Activated naive CD8-positive, alpha-beta T cell treated with anti-CD3 and anti-CD28 coated beads for 36 hours (primary cell): ENCODE data around the gene SPZ1. TPM values are rescaled to one million over a fixed set of nuclear protein-coding genes. Genes with fewer than 3 reads are reported as not detected.

Source experiments
- DNase-seq: peaks from one replicate; pipeline ENCODE4 v3.0.0; 2021
- H3K27ac Mint-ChIP-seq: one replicate; pipeline ENCODE4 v1.8.0; 2022; ENCODE audit warnings: mild to moderate bottlenecking, moderate library complexity, mixed read lengths
- H3K27me3 Mint-ChIP-seq: one replicate; pipeline ENCODE4 v1.8.0; 2022; ENCODE audit warnings: mild to moderate bottlenecking, mixed read lengths
- H3K36me3 Mint-ChIP-seq: one replicate; pipeline ENCODE4 v1.8.0; 2021; ENCODE audit warnings: mild to moderate bottlenecking, mixed read lengths
- H3K4me1 Mint-ChIP-seq: one replicate; pipeline ENCODE4 v1.8.0; 2021; ENCODE audit warnings: mixed read lengths
- H3K4me3 Mint-ChIP-seq: one replicate; pipeline ENCODE4 v1.8.0; 2022; ENCODE audit warnings: mild to moderate bottlenecking, moderate library complexity, mixed read lengths
- H3K9me3 Mint-ChIP-seq: one replicate; pipeline ENCODE4 v1.8.0; 2022; ENCODE audit warnings: mixed read lengths
- total RNA-seq, 2 experiments: library from RNA; stranded (reverse); gene quantifications; one replicate each; pipeline ENCODE4 v1.2.3, GENCODE V29; 2021

The SPZ1 gene
- total RNA-seq, 2 experiments from 2014 or later: not detected

DNA sequence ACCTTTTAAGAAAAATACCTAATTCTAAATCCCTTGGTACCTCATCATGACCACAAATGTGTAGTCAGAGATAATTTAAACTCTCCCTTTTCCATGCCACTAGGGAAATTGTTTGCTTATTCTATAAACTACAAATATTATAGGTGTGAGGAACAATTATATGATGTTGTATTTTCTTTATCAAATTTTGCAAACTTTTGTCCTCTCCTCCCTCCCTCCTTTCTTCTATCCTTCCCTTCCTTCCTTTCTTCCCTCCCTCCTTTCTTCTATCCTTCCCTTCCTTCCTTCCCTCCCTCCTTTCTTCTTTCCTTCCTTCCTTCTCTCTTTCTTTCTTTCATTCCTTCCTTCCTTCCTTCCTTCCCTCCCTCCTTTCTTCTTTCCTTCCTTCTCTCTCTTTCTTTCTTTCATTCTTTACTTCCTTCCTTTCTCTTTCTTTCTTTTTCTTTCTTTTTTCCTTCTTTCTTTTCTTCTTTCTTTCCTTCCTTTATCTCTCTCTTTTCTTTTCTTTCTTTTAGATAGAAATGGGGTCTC lies 41.2 kb downstream of the SPZ1 start:
- Mint-ChIP-seq H3K27me3 (no peaks in the 10 kb centered on the region), H3K4me1 (no peaks in the 10 kb centered on the region), H3K4me3 (no peak overlapping the region), H3K27ac (no peak overlapping the region), H3K9me3 (no peaks in the 10 kb centered on the region), H3K36me3 (no peaks in the 10 kb centered on the region)
- DNase-seq: no peak

DNA sequence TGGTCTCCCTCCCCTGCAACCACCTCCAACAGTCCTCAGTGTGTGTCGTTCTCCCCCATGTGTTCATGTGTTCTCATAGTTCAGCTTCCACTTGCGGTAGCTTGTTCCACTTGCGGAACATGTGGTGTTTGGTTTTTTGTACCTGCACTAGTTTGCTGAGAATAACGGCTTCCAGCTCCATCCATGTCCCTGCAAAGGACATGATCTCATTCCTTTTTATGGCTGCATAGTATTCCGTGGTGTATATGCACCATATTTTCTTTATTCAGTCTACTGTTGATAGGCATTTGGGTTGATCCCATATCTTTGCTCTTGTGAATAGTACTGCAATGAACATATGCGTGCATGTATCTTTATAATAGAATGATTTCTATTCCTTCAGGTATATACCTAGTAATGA lies 45.1 kb downstream of the SPZ1 start:
- DNase-seq: no peak
- no peaks in the 10 kb centered on the region for H3K27me3 Mint-ChIP-seq
- no peak overlapping the region for H3K4me3 Mint-ChIP-seq

DNA sequence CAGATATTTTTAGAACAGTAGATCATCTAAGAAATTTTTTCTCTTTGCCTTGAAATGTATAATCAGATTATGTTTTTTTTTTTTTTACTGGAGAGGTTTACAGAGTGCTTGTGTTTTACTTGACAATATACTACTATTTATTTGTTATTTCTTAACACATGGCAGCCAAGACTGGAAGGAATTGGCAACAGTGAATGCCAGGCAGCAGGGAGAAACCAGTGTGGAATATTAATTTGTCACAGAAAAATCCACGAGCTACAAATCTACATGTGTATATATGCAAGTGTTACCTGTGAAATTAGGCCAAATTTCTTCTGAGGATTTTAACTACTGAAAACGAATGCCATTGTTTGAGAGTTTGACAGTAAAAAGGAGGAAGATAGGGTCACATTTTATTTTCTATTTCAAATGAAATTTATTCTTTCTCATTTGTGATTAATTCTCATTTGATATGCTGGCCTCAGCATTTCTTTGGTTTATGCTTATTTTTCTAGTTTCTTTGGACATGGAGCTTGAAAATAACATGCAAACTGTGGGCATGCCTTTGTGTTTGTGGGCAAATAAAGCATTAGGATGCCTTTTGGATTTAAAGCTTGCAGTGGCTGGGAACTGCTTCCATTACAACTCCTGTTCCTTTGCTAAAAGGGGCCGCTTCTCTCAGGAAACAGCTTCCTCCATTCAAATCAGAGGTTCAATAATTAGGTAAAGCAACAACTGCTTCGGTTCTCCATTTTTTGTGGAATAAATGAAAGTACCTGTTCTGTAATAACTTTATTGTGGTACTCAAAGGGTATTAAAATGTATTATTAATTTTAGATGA lies 49.1 kb downstream of the SPZ1 start:
- no peaks in the 10 kb centered on the region for H3K9me3 Mint-ChIP-seq
- H3K36me3 Mint-ChIP-seq: no peaks in the 10 kb centered on the region
- H3K27me3 Mint-ChIP-seq: peaks cover 13% of the 10 kb centered on the region
- no peak overlapping the region for H3K4me3 Mint-ChIP-seq
- H3K4me1 Mint-ChIP-seq: no peaks in the 10 kb centered on the region
- H3K27ac Mint-ChIP-seq: no peak overlapping the region
- DNase-seq: no peak

More for the DNA sequence above, 45.1 kb downstream of the SPZ1 start:
- H3K27ac Mint-ChIP-seq: no peak overlapping the region
- no peaks in the 10 kb centered on the region for H3K36me3 Mint-ChIP-seq
- no peaks in the 10 kb centered on the region for H3K4me1 Mint-ChIP-seq
- no peaks in the 10 kb centered on the region for H3K9me3 Mint-ChIP-seq

DNA sequence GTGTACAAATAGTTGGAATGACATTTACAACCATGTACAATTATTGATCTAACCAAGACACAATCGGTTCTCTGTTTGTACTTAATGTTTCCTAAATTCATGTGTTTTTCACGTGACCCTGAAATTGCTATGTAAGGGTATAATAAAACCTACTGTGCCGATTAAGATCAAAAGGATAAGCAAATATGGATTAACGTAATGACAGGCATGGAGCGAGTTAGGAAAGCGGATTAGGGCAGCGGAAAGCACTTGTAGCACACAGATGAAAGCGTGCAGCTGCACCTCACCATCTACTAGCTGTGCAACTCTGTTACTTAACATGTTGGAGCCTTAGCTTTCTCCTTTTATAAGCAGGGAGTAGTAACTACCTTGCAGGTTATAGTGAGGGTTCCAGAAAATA lies 49.7 kb downstream of the SPZ1 start:
- peaks cover 13% of the 10 kb centered on the region for H3K27me3 Mint-ChIP-seq
- H3K4me3 Mint-ChIP-seq: no peak overlapping the region
- no peak overlapping the region for H3K27ac Mint-ChIP-seq
- H3K4me1 Mint-ChIP-seq: no peaks in the 10 kb centered on the region
- DNase-seq: no peak
- H3K9me3 Mint-ChIP-seq: no peaks in the 10 kb centered on the region
- H3K36me3 Mint-ChIP-seq: no peaks in the 10 kb centered on the region

DNA sequence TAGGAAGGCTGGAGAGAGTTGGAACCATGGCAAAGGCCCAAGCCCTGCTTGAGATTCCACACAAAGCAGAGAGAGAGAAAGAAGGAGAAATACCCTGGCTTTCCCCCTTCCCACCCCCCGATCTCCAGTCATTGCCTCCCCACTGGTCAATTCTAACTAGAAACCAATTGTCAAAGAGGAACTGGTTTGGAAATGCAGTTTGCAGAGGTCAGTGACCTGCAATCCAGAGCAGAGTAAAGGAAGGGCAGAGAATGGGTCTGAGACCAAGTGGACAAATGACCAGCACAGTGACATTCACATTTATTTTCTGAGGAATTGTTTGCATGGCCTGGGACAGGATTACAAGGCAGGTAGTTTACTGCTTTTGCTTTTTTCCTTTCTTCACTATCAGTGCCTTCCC lies 50.6 kb downstream of the SPZ1 start:
- Mint-ChIP-seq H3K4me1 (no peaks in the 10 kb centered on the region), H3K9me3 (no peaks in the 10 kb centered on the region), H3K4me3 (no peak overlapping the region), H3K27ac (no peak overlapping the region), H3K36me3 (no peaks in the 10 kb centered on the region), H3K27me3 (peaks cover 13% of the 10 kb centered on the region)
- no peak for DNase-seq

Other genes starting within 250 kb of the SPZ1 start
- 10 to 100 TPM; 22.0 to 25.1 TPM for gene SERINC5, start 64.0 kb upstream of the SPZ1 start, total RNA-seq
- gene ZFYVE16, start 88.1 kb downstream of the SPZ1 start, total RNA-seq: 1 to 10 TPM; 7.2 to 8.4 TPM
- under 1 TPM; 0.30 to 0.35 TPM for gene FAM151B, start 168.1 kb downstream of the SPZ1 start, total RNA-seq